Measurements from ENCODE around the gene SPACA4. TPM values are rescaled to one million over a fixed set of nuclear protein-coding genes. Genes with fewer than 3 reads are reported as not detected.

The SPACA4 gene, protein sequence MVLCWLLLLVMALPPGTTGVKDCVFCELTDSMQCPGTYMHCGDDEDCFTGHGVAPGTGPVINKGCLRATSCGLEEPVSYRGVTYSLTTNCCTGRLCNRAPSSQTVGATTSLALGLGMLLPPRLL
- not detected in 2 replicates for total RNA-seq

GRCh38 chr19:48606463-48607358 is at the start of gene SPACA4:
TSS of gene SPACA4 (plus strand) at chr19:48606742. CDS start at chr19:48606979, 237 bp downstream.

DNA sequence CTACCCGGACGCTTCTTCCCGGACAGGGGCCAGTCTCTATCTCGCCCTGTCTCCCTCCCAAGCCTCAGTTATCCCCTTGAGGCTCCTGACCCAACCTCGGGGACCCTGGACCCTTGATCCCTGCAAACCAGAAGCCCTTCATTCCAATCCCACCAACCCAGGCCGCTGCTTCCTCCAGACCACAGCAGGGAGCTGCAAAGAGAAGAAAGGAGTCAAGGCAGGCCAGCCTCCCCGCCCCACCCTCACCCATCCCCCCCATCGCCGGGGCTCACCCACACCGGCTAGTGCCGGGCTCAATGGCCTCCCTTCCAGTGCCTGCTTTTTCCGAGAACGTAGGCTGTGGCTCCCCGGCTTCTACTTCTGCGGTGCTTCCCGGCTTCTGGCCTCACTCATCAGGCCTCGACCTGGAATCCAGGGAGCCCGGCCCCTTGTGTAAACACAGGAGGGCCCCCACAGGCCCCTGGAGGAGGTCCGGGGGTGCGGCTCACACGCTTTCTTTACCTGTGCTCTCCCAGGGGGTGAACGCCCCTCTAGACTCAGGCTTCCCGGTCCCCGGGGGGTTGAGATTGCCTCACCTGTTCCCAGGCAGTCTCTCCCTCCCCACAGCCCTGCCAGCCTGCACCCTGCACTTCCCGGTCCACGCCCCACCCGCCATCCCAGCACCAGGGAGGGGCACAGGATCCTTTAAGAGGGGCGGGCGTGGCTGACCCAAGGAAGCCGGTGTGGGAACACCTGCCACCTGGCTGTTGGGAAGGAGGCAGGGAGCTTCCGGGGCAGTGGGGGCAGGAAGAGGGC is 8.1 kb downstream of the SPACA4 start, which contains the start of gene FAM83E:
FAM83E (minus strand) TSS at position 641 of the 795 bp plus-strand sequence. CDS start 1,704 bp downstream, outside the sequence.

DNA sequence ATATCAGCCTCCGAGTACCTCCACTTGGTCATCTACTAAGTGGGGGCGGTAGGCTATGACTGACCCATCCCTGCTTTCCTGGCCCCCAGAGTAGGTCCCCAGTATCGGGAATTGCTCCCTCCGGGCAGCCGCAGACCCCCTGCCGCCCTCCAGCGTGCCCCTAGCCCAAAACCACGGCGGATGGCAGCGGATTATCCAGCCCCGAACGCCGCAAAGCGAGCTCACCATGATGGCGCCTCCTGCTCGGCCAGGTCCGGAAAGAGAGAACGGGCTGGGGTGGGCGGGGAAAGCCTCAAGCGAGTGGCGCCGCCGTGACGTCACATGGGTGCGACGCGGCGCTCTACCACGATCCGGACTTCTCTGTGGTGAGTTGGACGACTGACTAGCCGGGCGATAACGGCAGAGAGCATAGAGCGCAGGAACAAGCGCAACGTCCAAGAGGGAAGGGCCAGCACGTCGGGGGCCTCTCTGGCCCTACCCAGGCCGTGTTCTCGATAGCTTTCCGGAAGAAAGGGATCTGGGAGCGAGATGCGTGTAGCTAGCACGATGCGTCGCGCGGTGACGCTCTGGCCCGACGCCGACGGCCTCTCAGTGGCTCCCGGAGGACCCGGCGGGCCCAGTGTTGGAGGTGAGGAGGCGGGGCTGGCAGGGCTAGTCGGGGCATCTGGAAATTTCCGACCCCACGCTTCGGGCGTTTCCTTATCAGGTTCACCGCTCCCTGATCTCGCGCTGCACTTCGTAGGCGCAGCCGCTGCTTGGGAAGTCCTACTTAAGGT is 12.6 kb downstream of the SPACA4 start, which contains the start of the genes RPL18 and SPHK2:
RPL18 (minus strand) TSS at position 263 of the 776 bp plus-strand sequence; CDS start at position 228, 35 bp downstream.
SPHK2 (plus strand) TSS at position 591 of the 776 bp plus-strand sequence. CDS start 1,009 bp downstream, outside the sequence.

GRCh38 chr19:48636859-48637448 is 30.4 kb downstream of the SPACA4 start, which contains the start of gene DBP:
TSS of gene DBP (minus strand) at chr19:48637379. CDS start at chr19:48636994, 385 bp downstream.

GRCh38 chr19:48646001-48646721 is 39.6 kb downstream of the SPACA4 start, which contains the start of gene CA11:
TSS of gene CA11 (minus strand) at chr19:48646187. CDS start at chr19:48645632, 555 bp downstream.

Other genes with a start within 250 kb of the SPACA4 start
- gene TMEM143, start 242.8 kb upstream of the SPACA4 start, total RNA-seq: 3.7 and 8.6 TPM in 2 replicates
- gene SYNGR4, start 242.4 kb upstream of the SPACA4 start, total RNA-seq: 0.51 TPM in 1 of 2 replicates, not detected in the other
- gene KDELR1, start 215.2 kb upstream of the SPACA4 start, total RNA-seq: 167 and 216 TPM in 2 replicates
- 0.49 and 1.3 TPM in 2 replicates for gene GRIN2D, start 213.1 kb upstream of the SPACA4 start, total RNA-seq
- 36.4 and 46.9 TPM in 2 replicates for gene GRWD1, start 160.8 kb upstream of the SPACA4 start, total RNA-seq
- 0.25 and 0.65 TPM in 2 replicates for gene KCNJ14, start 151.2 kb upstream of the SPACA4 start, total RNA-seq
- gene CYTH2, start 137.4 kb upstream of the SPACA4 start, total RNA-seq: 53.8 and 56.8 TPM in 2 replicates
- 0.16 and 1.4 TPM in 2 replicates for gene LMTK3, start 94.9 kb upstream of the SPACA4 start, total RNA-seq
- gene SULT2B1, start 54.6 kb upstream of the SPACA4 start, total RNA-seq: 0.25 TPM in 1 of 2 replicates, not detected in the other
- gene FAM83E, start 8.3 kb downstream of the SPACA4 start, total RNA-seq: not detected in 2 replicates
- gene RPL18, start 12.4 kb downstream of the SPACA4 start, total RNA-seq: 2,568 and 2,890 TPM in 2 replicates
- gene SPHK2, start 12.8 kb downstream of the SPACA4 start, total RNA-seq: 11.7 and 12.3 TPM in 2 replicates
- 0.65 and 17.7 TPM in 2 replicates for gene DBP, start 30.6 kb downstream of the SPACA4 start, total RNA-seq
- gene CA11, start 39.4 kb downstream of the SPACA4 start, total RNA-seq: 11.3 TPM in 1 of 2 replicates, not detected in the other
- 0.51 TPM in 1 of 2 replicates, not detected in the other for gene NTN5, start 66.3 kb downstream of the SPACA4 start, total RNA-seq
- gene FUT2, start 89.2 kb downstream of the SPACA4 start, total RNA-seq: under 0.01 TPM in 1 of 2 replicates, not detected in the other
- gene MAMSTR, start 113.0 kb downstream of the SPACA4 start, total RNA-seq: 1.3 and 5.3 TPM in 2 replicates
- 3.8 and 4.7 TPM in 2 replicates for gene RASIP1, start 133.9 kb downstream of the SPACA4 start, total RNA-seq
- gene IZUMO1, start 140.2 kb downstream of the SPACA4 start, total RNA-seq: not detected in 2 replicates
- 0.98 and 2.2 TPM in 2 replicates for gene FUT1, start 145.9 kb downstream of the SPACA4 start, total RNA-seq
- gene FGF21, start 148.8 kb downstream of the SPACA4 start, total RNA-seq: not detected in 2 replicates
- 69.8 and 75.0 TPM in 2 replicates for gene BCAT2, start 204.3 kb downstream of the SPACA4 start, total RNA-seq
- 2.0 and 24.1 TPM in 2 replicates for gene HSD17B14, start 229.7 kb downstream of the SPACA4 start, total RNA-seq